GM23248 (cell line): ENCODE measurements around the gene ERC2.

Source experiments
- EZH2 ChIP-seq: fragments of 200-600 bp; sonication (generic); IDR thresholded peaks from 2 replicates; pipeline ENCODE4 v1.6.1; 2018; ENCODE audit warnings: antibody characterized with exemption, mild to moderate bottlenecking; ENCODE audit not compliant: insufficient read depth, poor library complexity, severe bottlenecking
- EZH2phosphoT487 ChIP-seq: fragments of 200-600 bp; sonication (generic); IDR thresholded peaks from 2 replicates; pipeline ENCODE4 v1.6.1; 2018; ENCODE audit warnings: antibody characterized with exemption, moderate library complexity, mild to moderate bottlenecking, low read depth; ENCODE audit not compliant: insufficient read depth

DNA sequence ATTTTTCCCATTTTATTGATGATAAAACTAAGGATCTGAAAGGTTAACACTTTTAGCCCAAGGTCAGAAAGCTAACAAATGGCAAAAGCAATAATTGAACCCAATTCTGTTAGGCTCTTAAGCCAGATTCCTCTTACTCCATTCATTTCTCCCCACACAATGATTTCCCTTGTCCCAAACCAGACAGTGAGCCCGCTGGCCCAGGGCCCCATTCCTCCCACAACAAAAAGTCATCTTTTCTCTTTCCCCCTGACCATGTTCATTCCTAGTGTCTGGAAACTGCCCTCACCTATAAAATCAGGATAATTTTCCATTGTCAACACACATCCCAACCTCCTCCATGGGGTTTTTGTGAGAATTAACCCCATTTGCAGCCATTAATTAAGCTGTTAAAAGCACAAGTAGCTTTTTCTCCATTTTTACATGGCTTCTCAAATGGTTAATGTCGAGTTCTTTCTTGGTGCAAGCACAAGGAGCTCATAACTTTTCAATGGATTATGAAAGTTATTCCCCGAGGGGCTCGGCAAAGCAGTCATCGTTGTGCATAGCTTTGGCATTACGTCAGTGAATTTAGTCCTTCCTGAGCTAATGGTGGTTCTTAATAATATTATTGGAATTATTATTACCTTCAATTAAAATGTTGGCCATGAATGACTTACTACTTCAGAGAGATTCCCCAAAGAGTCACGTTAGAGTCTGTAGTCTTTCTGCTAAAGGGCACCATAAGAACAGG, 830.2 kb downstream of the ERC2 start:
- TF ChIP-seq EZH2 (no peak), EZH2phosphoT487 (no peak)
